HCT116 (cell line): ENCODE measurements around the gene SH3PXD2A.

ENCODE experiments used
- CTCF ChIP-seq, 3 experiments: fragments of 200-600 bp in 1 of 3; sonication (generic) in 1 of 3; IDR thresholded peaks in 2 of 3; conservative IDR thresholded peaks in 1 of 3; 2 replicates each; pipeline ENCODE4 v1.5.1; 2012 to 2017; ENCODE audit warnings: low read depth in 2 of 3, low read length in 2 of 3, antibody characterized with exemption in 1 of 3, borderline replicate concordance in 1 of 3, control low read depth in 1 of 3, mild to moderate bottlenecking in 1 of 3, mixed read lengths in 1 of 3, mixed run types in 1 of 3, moderate library complexity in 1 of 3; ENCODE audit not compliant: insufficient read depth in 1 of 3
- ELF1 ChIP-seq: IDR thresholded peaks from 2 replicates; pipeline ENCODE4 v1.6.1; 2012; ENCODE audit warnings: low read depth, borderline replicate concordance
- EZH2 ChIP-seq: fragments of 200-600 bp; sonication (generic); IDR thresholded peaks from 2 replicates; pipeline ENCODE4 v1.6.1; 2017; ENCODE audit warnings: antibody characterized with exemption, mixed run types
- EZH2phosphoT487 ChIP-seq: fragments of 200-600 bp; IDR thresholded peaks from 2 replicates; pipeline ENCODE4 v1.6.1; 2018; ENCODE audit warnings: antibody characterized with exemption, borderline replicate concordance
- POLR2AphosphoS5 ChIP-seq: IDR thresholded peaks from 2 replicates; pipeline ENCODE4 v1.6.1; 2011; ENCODE audit warnings: mild to moderate bottlenecking, low read depth, low read length, moderate library complexity
- SP1 ChIP-seq: IDR thresholded peaks from 2 replicates; pipeline ENCODE4 v1.6.1; 2012; ENCODE audit warnings: low read depth
- TCF7L2 ChIP-seq: IDR thresholded peaks from 2 replicates; pipeline ENCODE4 v1.7.0; 2011; ENCODE audit warnings: borderline replicate concordance, inconsistent platforms; ENCODE audit not compliant: insufficient read depth, insufficient read length; ENCODE audit errors: extremely low read depth
- YY1 ChIP-seq: IDR thresholded peaks from 2 replicates; pipeline ENCODE4 v1.6.1; 2011; ENCODE audit warnings: low read length, low read depth, moderate library complexity, mild to moderate bottlenecking; ENCODE audit not compliant: insufficient replicate concordance; ENCODE audit errors: extremely low read depth

- TF ChIP-seq EZH2phosphoT487, result no peak
- no peak for TF ChIP-seq EZH2
- no peak for TF ChIP-seq YY1
- TF ChIP-seq CTCF (IDR thresholded peaks at IDR 0.05 in 2 of 3, conservative IDR thresholded peaks at IDR 0.05 in 1 of 3; ENCODE audit: borderline replicate concordance in 1 of 3, insufficient read depth in 1 of 3, low read depth in 2 of 3, low read length in 2 of 3), result no peak
- TF ChIP-seq ELF1, result no peak
- TF ChIP-seq TCF7L2, result no peak
- TF ChIP-seq SP1, result no peak
- no peak for TF ChIP-seq POLR2AphosphoS5
Observed at GRCh38 chr10:103673606-103674005, 181.8 kb downstream of the SH3PXD2A start.
